H7 (cell line): ENCODE measurements around the gene YES1. TPM values are rescaled to one million over a fixed set of nuclear protein-coding genes. Genes with fewer than 3 reads are reported as not detected.
"Not testable (repeated sequence)": the region's sequence is repeated elsewhere in the genome, so short reads cannot be mapped to it uniquely, and the experiment has no call there.

Experiments
- DNase-seq: peaks from one replicate; pipeline ENCODE4 v3.0.0; 2012
- H3K27me3 ChIP-seq: 2 replicates; pipeline ENCODE4 v1.6.0; 2011; ENCODE audit warnings: mild to moderate bottlenecking, low read length; ENCODE audit not compliant: control insufficient read depth, insufficient read depth
- H3K36me3 ChIP-seq: replicated peaks from 2 replicates; pipeline ENCODE4 v1.5.1; 2011; ENCODE audit warnings: low read length; ENCODE audit not compliant: control insufficient read depth, insufficient read depth
- H3K4me3 ChIP-seq: 2 replicates; pipeline ENCODE4 v1.5.1; 2011; ENCODE audit warnings: low read depth, mild to moderate bottlenecking, control low read depth, low read length, moderate library complexity; ENCODE audit not compliant: insufficient read depth
- total RNA-seq: library from RNA; depleted of rRNA; stranded (reverse); fragments of >200 nt; shearing (Covaris generic); gene quantifications from 2 replicates; pipeline ENCODE4 v1.2.3, GENCODE V29; 2014

The YES1 gene
- total RNA-seq, 1 experiment from 2014 or later, result 69.4 TPM

DNA sequence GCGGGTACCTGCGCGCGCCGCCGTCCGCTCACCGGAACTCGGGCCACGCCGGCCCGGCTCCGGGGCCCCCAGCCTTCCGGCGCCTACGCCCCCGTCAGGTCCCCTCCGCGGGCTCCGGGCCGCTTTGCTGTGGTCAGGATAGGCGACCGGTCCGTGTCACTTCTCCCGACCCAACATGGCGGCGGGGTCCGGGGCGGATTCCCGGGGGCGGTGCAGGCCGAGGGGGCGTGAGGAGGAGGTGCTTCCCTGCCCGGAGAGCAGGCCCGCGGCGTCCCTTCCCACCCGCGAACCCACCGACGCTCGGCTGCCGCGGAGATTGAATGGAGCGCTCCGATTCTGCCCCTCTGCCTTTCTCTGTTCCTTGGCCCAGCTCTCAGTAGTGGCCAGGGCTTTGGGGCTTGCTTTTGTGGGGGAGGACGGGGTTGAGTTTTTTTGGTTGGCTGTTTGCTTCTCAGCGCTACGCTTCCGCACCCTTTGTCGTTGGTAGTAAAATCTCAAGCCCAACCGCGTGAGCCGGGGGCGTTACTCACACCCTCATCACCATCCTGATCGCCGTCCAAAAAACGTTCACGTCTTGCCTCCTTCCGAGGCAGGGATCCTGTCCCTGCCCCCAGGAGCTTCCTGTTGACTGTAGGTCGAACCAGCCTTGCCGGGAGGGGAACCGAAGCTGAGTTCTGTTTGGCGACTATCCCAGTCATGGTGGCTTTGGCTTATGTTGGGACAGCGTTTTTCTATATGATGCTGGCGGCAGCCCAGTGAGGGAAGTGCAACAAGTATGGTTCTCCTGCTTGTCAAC lies 532 bp upstream of the YES1 start:
- H3K27me3 ChIP-seq, result no peaks in the 10 kb centered on the region
- H3K4me3 ChIP-seq, result peak overlapping the region; percentile 80
- DNase-seq, result peak; percentile 95
- H3K36me3 ChIP-seq, result no peaks in the 10 kb centered on the region

DNA sequence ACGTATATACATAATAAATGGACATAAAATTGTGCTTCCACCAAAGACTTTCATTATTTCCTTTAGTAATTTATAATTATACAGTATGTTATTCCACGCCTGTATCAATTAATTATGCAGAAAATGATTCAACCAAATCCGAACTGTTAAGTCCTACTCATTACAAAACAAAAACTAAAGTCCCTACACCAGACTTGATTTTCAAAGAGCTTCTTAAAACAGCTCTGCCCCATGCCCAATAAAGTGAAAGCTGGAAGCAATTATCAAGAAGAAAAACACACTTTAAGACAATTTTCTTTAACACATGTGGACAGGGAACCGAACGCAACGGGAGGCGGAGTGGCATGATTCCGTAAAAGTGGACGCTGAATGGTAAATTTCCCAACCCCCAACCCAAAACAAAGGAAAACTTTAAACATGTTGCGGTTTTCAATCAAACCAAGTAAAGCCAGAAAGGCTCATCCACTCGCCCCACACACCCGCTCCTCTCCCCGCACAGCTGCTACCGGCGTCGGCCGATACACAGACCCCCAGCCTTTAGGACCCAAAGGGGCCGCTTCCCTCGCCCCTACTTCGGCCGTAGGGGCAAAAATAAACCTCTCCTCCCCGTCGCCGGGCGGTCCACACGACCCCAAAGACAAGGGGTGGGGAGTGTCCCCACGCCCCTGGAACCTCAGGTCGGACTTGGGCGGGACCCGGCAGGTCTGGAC lies 705 bp downstream of the YES1 start:
- Histone ChIP-seq H3K27me3 (no peaks in the 10 kb centered on the region), H3K36me3 (no peaks in the 10 kb centered on the region), H3K4me3 (peak overlapping the region; percentile 80)
- DNase-seq, result no peak

DNA sequence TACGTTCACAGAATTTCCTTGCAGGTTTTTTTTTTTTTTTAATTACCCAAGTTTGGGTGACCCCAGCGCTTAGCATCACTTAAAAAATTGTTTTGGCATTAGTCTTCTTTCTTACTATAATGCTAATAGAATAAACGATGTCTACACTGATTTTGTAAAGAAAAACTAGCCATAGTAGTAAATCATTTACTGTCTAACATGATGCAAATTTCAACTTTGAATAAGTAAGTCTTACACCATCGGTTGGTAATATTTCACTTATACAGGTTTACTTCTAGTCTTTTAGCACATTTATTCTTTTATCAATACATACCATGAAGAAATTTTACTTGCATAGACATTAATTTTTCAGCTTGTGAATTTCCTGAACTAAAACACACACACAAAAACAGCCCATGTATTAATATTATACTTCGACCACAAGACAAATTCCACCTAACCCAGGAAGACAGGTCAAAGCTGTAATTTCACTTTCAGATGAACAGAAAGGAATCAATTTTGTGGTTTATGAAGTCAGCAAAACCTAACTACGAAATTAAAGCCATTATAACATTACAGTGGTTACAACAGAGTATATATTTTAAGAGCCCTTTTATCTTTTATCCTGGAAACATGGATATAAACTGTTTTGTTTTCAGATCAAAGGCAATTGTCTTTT lies 1.9 kb downstream of the YES1 start:
- H3K36me3 ChIP-seq, result no peaks in the 10 kb centered on the region
- DNase-seq, result no peak

DNA sequence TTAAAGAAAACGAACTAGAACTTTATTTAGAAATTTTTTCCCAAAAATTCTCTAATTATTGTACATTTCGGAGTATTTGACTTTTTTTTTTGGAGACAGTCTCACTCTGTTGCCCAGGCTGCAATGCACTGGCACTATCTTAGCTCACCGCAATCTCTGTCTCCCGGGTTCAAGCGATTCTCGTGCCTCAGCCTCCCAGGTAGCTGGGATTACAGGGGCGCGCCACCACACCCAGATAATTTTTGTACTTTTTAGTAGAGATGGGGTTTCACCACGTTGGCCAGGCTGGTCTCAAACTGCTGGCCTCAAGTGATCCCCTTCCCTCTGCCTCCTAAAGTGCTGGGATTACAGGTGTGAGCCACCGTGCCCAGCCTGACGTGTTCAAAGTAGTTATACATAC lies 2.8 kb downstream of the YES1 start:
- H3K4me3 ChIP-seq, H3K36me3 ChIP-seq, H3K27me3 ChIP-seq, DNase-seq: not testable (repeated sequence)

More for the DNA sequence above, 1.9 kb downstream of the YES1 start:
- H3K4me3 ChIP-seq, result peak overlapping the region; percentile 80; the same call in 1 of the 2 replicates
- no peaks in the 10 kb centered on the region for H3K27me3 ChIP-seq

DNA sequence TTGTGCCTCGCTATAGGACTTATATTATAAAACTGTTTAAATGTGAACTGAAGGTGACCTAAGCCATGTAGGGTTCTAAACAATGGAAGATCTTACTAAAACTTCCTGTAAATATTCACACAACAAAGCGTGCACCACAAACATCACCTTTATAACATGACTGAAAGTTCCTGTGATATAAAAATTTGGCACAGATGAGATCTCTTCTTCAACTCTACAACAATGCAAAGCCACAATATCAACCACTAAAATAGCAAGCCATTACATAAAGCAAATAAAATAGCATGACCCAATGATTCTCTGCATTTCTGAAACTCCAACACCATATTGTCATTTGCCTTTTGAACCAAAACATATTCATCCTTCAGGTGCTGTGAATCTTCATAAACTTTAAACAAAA lies 3.5 kb downstream of the YES1 start:
- no peak for DNase-seq
- Histone ChIP-seq H3K36me3 (no peaks in the 10 kb centered on the region), H3K27me3 (no peaks in the 10 kb centered on the region), H3K4me3 (no peak overlapping the region)

DNA sequence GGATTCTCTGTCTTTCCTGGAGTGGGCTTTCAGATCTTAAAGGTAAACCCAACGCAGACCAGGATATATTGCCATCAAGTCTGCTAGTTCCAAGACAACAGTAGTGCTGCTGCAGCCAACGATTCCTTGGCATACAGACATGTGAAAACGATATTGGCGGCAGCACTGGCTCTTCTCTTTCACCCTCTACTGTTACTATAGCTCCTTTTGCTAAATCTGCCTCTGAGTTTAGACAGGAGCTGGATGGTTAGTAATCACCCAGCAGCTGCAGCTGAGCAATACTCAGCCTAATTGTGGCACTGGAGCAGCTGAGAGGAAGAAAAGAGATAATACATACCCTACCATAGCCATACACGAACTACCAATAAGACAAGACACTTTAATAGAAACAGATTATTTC lies 4.0 kb downstream of the YES1 start:
- Histone ChIP-seq H3K27me3 (no peaks in the 10 kb centered on the region), H3K4me3 (no peak overlapping the region), H3K36me3 (no peaks in the 10 kb centered on the region)
- no peak for DNase-seq

DNA sequence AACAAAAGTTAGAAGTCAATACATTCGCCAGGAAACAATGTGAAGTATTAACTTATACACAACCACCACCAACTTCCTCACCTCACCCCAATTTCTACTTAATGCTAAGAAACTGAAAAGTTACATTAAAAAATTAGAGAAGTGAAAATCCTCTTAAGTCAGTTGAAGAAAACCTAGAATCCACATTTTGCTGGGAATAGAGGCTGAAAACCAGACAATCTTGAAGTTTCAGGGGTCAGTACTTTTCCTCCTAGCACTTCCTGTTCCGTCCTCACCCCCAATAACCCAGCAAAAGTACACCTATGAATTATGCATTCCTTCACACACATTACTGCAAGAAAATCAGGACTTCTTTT lies 6.3 kb downstream of the YES1 start:
- DNase-seq, result no peak
- Histone ChIP-seq H3K27me3 (no peaks in the 10 kb centered on the region), H3K4me3 (no peak overlapping the region), H3K36me3 (no peaks in the 10 kb centered on the region)

DNA sequence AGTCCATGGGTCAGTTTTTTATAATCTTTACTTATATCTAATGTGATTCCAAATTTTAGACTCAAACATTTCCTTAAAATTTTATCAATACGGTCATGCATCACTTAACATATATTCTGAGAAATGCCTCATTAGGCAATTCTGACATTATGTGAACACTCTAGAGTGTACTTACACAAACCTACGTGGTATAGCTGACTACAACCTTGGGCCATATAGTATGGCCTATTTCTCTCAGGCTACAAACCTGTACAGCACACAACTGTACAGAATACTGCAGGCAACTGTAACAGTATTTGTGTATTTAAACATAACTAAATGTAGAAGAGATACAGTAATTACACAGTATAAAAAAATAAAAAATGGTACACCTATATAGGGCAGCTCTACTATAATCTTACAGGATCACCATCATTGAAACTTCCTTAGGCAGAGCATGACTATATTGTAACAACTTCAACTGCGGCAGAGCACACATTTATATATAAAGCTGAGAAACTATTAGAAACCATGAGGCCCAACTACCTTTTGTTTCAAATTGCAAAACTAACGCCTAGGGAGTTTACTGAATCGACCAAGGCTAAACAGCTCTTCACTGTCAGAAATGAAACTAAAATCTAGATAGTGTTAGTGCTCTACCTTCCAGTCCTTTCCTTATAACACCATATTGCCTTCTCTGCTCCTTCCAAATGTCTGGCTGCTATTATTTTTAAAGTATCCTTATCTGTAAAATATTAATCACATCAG lies 6.9 kb downstream of the YES1 start:
- DNase-seq, result no peak
- H3K4me3 ChIP-seq, result no peak overlapping the region
- H3K27me3 ChIP-seq, result no peaks in the 10 kb centered on the region
- H3K36me3 ChIP-seq, result no peaks in the 10 kb centered on the region

DNA sequence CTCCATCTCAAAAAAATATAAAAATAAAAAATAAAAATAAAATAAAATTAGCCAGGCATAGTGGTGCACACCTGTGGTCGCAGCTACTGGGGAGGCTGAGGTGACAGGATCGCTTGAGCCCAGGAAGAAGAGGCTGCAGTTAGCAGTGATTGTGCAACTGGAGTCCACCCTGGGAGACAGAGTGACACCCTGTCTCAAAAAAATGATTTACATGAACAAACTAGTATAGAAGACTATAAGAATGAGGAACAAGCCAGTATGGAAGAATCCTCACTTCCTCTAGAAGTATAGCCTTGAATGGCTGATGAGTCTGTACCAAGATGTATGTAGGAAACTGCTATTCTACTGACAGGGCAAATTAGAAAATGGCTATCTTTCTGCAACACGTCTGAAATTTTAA lies 10.9 kb downstream of the YES1 start:
- Histone ChIP-seq H3K27me3 (no peaks in the 10 kb centered on the region), H3K4me3 (no peak overlapping the region), H3K36me3 (no peaks in the 10 kb centered on the region)
- no peak for DNase-seq

DNA sequence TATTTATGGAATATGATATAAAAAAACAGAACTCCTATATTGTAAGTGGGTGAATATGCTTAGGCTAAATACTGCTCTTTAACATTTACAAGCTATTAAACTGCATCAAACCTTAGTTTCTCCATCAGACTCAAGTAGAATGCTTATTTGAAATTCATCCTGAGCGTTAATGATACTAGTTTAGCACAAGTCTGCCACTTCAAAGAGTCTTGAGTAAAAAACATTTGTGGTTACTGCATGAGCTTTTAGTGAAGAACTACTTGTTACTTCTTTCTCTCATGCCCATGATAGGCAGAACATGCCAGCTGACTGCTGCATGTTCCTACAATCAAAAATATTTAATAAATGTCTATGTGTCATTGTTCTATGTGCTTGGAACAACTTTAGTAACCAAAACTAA lies 12.1 kb downstream of the YES1 start:
- Histone ChIP-seq H3K27me3 (no peaks in the 10 kb centered on the region), H3K4me3 (no peak overlapping the region), H3K36me3 (no peaks in the 10 kb centered on the region)
- no peak for DNase-seq

DNA sequence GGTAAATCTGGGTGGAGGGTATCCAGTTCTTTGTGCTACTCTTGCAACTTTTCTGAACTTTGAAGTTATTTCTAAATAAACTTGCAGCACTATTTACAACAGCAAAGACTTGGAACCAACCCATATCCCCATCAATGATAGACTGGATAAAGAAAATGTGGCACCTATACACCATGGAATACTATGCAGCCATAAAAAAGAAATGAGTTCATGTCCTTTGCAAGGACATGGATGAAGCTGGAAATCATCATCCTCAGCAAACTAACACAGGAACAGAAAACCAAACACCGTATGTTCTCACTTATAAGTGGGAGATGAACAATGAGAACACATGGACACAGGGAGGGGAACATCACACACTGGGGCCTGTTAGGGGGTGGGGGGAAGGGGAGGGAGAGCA lies 16.7 kb downstream of the YES1 start:
- DNase-seq, H3K4me3 ChIP-seq, H3K27me3 ChIP-seq, H3K36me3 ChIP-seq: not testable (repeated sequence)

DNA sequence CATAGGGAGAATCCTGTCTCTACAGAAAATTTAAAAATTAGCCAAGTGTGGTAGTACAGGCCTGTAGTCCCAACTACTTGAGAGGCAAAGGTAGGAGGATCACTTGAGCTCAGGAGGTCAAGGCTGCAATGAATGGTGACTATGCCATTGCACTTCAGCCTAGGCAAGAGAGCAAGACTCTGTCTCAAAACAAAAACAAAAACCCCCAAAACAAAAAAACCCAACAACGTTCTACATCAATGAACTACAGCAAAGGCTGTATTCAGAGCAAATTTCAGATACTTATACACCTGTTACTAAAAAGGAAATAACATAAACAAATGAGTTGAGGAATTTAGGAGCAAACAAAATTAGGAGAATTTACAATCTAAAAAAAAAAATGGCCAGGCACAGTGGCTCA lies 22.6 kb downstream of the YES1 start:
- Histone ChIP-seq H3K36me3 (no peaks in the 10 kb centered on the region), H3K27me3 (no peaks in the 10 kb centered on the region), H3K4me3 (no peak overlapping the region)
- no peak for DNase-seq

DNA sequence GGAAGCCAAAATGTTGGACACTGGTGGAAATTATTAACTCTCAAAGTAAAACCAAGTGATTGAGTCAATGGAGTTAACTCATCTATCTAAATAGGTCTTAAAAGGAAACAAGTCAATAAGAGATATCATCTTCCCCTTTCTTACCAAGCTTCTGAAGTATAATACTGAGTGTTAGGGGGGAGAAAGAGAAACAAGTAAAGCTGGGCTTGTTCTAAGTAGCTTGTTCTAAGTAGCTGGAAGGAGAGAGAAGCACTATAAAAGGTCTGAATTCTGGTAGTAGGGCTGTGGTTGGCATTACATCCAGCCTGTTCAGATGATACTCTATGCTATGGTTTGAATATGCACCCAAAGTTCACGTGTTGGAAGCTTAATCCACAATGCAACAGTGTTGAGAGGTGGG lies 26.8 kb downstream of the YES1 start:
- no peak for DNase-seq
- H3K36me3 ChIP-seq, result no peaks in the 10 kb centered on the region
- H3K4me3 ChIP-seq, result no peak overlapping the region
- H3K27me3 ChIP-seq, result no peaks in the 10 kb centered on the region

DNA sequence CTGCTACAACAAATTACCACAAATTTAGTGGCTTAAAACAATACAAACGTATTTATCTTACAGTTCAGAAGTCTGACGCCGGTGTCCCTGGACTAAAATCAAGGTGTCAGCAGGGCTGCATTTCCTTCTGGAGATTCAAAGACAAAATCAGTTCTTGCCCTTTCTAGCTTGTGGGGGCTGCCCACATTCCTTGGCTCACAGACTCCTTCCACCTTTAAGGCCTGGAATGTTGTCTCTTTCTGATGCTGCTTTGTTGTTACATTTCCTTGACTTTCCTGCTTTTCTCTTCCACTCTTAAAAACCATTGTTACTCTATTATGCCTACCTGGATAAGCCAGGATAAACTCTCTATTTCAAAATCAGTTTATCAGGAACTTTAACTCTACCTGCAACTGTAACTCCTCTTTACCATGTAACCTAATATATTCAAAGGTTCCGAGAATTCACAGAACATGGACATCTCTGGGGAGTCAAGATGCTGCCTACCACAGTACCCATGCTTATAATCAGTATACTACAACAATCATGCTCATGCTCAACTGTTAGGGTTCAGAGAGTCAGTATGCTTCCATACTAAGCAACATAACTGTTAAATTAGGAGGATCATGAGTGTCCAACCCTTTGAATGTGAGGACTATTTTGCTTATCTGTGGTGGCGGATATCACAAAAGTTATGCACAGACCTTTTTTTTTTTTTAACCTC lies 27.4 kb downstream of the YES1 start:
- Histone ChIP-seq H3K36me3 (no peaks in the 10 kb centered on the region), H3K4me3 (no peak overlapping the region), H3K27me3 (no peaks in the 10 kb centered on the region)
- DNase-seq, result no peak
